D721Med (cell line): Measurements from ENCODE around the gene DDOST.

ENCODE experiments used
- DNase-seq: peaks from one replicate; pipeline ENCODE4 v3.0.0; 2011; ENCODE audit warnings: low spot score; ENCODE audit not compliant: insufficient read length
- FAIRE-seq: peaks from 2 replicates; lab custom pipeline; 2011; peaks lifted over from hg19 to GRCh38; lab: Jason Lieb, UNC
- CTCF ChIP-seq: IDR thresholded peaks from 2 replicates; pipeline ENCODE4 v1.5.1; 2012; ENCODE audit warnings: mild to moderate bottlenecking, control low read depth; ENCODE audit not compliant: insufficient read depth; ENCODE audit errors: missing control alignments

The DDOST gene

DNA sequence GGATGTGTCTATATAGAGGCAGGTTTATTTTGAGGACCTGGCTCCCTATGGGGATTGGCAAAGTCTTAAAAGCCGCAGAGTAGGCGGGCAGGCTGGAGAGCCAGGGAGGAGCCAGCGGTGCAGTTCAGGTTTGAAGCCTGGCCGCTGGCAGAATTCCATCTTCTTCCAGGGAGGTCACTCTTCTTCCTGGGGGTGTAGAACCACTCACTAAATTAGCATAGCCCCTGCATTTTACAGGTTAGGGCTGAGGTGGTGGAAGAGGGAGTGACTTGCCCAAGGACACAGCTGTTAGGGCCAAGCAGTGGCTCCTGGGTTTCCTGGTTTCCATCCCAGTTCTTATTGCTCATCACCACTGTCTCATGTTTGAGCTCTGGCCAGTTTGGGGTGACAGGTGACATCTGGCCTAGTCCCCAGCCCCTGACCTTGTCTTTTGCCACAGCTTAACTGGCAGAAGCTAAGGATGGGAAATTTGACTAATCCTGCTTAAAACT is 26.5 kb downstream of the DDOST start:
- no peak for TF ChIP-seq CTCF
- no peak for DNase-seq
- FAIRE-seq, result no peak

DNA sequence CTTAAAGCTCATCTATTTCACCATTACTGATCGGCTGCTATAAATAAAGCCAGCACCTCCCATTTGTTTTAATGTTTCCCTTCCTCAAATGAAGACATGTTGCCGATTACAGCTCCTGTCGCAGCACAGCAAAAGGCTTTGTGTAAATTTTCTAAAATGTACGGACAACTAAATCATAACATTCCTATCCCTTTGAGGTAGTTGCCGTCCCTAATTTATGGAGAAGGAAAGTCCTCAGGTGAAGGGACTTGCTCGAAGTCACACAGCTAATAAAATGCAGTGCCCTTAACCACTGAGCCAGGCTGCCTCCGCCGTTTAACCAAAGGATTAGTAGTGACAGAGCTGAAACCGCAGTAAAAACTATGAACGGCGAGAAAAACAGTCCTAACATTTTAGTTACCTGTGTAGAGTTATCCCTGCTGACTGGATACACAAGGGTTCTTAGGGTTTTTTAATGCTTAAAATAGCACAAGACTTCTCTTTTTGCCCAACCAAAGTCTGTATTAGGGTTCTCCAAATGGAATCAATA is 27.0 kb downstream of the DDOST start:
- TF ChIP-seq CTCF, result no peak
- DNase-seq (no peak), FAIRE-seq (no peak)

GRCh38 chr1:20633190-20634064 is 27.7 kb downstream of the DDOST start, which contains the start of gene PINK1:
TSS of gene PINK1 (plus strand) at chr1:20633458. CDS start at chr1:20633549, 91 bp downstream.
- no peak for FAIRE-seq
- peak; percentile 80 for TF ChIP-seq CTCF
- DNase-seq, result peak; percentile 32

DNA sequence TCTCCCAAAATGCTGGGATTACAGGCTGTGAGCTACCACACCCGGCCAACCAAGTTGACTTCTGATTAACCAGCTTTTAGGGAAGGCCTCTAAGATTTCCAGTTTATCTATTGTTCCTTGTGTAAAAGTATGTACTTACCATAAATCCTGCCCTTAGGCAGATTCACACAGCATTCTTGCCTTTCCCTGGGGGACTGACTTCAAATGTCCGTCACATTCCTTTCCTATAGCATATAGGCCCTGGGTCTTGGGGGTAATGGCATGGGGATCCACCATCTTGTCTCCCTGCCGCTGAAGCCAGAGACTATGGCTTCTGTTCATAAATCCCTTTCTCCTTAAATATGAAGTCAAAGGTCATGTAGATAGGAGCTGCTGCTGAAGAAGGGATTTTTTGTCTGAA is 28.8 kb downstream of the DDOST start:
- no peak for DNase-seq
- no peak for TF ChIP-seq CTCF
- no peak for FAIRE-seq

DNA sequence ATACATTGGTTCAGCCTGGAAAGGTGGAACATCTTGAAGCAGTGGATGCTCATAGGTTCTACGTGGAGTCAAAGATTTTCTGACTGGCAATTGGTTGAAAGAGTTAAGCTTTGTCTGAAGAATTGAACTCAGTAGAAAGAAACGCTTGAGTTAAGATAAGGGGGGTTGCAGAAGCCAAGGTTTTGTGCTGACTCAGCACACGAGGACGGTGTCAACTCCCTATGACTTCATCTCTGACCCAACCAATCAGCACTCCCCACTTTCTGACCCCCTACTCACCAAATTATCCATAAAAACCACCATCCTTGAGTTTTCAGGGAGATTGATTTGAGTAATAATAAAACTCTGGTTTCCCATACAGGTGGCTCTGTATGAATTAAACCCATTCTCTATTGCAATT is 30.4 kb downstream of the DDOST start:
- no peak for DNase-seq
- no peak for FAIRE-seq
- TF ChIP-seq CTCF, result no peak

DNA sequence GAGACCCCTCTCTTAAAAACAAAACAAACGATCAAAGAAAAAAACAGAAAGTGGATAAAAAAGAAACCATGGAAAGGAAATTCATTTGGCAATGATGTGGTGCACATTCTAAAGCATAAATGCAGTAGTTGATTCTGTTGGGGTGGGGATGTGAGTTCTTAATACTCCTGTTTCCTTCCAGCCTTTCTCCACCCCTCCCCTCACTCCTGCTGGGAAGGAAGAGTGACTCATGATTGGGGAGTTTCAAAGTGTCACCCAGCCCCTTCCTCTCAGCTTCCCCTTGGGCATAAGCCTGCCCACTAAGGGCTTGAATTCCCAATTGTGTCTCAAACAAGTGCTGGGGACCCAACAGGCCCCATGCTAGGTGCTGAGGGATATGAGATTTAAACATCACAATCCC is 34.6 kb downstream of the DDOST start:
- FAIRE-seq, result no peak
- no peak for TF ChIP-seq CTCF
- DNase-seq, result no peak

DNA sequence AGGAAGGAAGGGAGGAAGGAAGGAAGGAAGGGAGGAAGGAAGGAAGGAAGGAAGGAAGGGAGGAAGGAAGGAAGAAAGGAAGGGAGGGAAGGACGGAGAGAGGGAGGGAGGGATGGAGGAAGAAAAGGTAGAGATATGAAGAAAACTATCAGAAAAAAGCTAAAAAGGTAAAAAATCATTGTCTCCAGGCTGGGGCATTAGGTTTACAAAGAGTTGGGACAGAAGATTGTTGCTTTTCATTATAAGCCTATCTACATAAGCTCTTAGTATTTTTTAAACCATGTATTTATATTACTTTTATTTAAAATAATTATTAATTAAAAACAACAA is 35.1 kb downstream of the DDOST start:
- FAIRE-seq, result no peak
- TF ChIP-seq CTCF, result no peak
- no peak for DNase-seq
